GM12878 (cell line): Measurements from ENCODE around the gene ADD1. TPM values are rescaled to one million over a fixed set of nuclear protein-coding genes. Genes with fewer than 3 reads are reported as not detected.

Source experiments
- ATAC-seq: fragments of 200-7000 bp; cut with Tn5 transposase; 3 replicates; pipeline ENCODE4 v1.9.1; 2020; ENCODE audit warnings: mild to moderate bottlenecking, moderate library complexity
- BruUV-seq: library from RNA; stranded (reverse); fragments of 400-500 nt; replicated peaks from 2 replicates; lab custom pipeline; 2021; lab: Mats Ljungman, UMichigan
- CTCF ChIA-PET: fragments of 300-600 bp; sonication (Branson Sonifier 250); formaldehyde crosslinking; extraction: SDS; loops from one replicate; lab custom pipeline; 2021; ENCODE audit warnings: inconsistent platforms; lab: Yijun Ruan, JAX
- POLR2A ChIA-PET: fragments of 350-600 bp; formaldehyde crosslinking; extraction: SDS; loops from one replicate; lab custom pipeline; 2021; ENCODE audit warnings: inconsistent platforms; lab: Charles Lee
- RAD21 ChIA-PET: fragments of 300-600 bp; sonication (Branson Sonifier 250); formaldehyde crosslinking; loops from one replicate; lab custom pipeline; 2023; ENCODE audit warnings: antibody characterized with exemption; ENCODE audit not compliant: unreplicated experiment; lab: Charles Lee
- SMC1A ChIA-PET: fragments of 300-600 bp; sonication (Branson Sonifier 250); formaldehyde crosslinking; loops from one replicate; lab custom pipeline; 2023; ENCODE audit not compliant: unreplicated experiment, uncharacterized antibody; lab: Charles Lee
- DNase-seq: peaks from one replicate; pipeline ENCODE4 v3.0.0-alpha.2; 2011; ENCODE audit warnings: low read depth, low spot score
- FAIRE-seq: peaks from 3 replicates; lab custom pipeline; 2011; peaks lifted over from hg19 to GRCh38; lab: Jason Lieb, UNC
- H2AFZ ChIP-seq: 2 replicates; pipeline ENCODE4 v1.6.0; 2011; ENCODE audit warnings: low read depth, low read length, control low read depth; ENCODE audit not compliant: control insufficient read depth
- H3K27ac ChIP-seq: 2 replicates; pipeline ENCODE4 v1.5.1; 2011; ENCODE audit warnings: control low read depth; ENCODE audit not compliant: control insufficient read depth, insufficient read depth
- H3K27me3 ChIP-seq, 2 experiments: replicated peaks in 1 of 2; 2 replicates each; pipeline versions ENCODE4 v1.6.0 to v1.6.1; 2011; ENCODE audit warnings: low read length in 1 of 2; ENCODE audit not compliant: control insufficient read depth in 2 of 2, insufficient read depth in 2 of 2
- H3K36me3 ChIP-seq, 2 experiments: 2 replicates each; pipeline ENCODE4 v1.5.1; 2011; ENCODE audit warnings: low read length in 1 of 2; ENCODE audit not compliant: control insufficient read depth in 2 of 2, insufficient read depth in 2 of 2
- H3K4me1 ChIP-seq: 2 replicates; pipeline ENCODE4 v1.6.1; 2011; ENCODE audit warnings: mild to moderate bottlenecking, low read length, moderate library complexity, mixed read lengths; ENCODE audit not compliant: control insufficient read depth, insufficient read depth
- H3K4me2 ChIP-seq: 2 replicates; pipeline ENCODE4 v1.6.0; 2011; ENCODE audit warnings: control low read depth; ENCODE audit not compliant: control insufficient read depth, insufficient read depth
- H3K4me3 ChIP-seq: fragments of 200-600 bp; sonication (generic); 2 replicates; pipeline ENCODE4 v1.5.1; 2016
- H3K79me2 ChIP-seq: 2 replicates; pipeline ENCODE4 v1.6.0; 2011; ENCODE audit warnings: low read length; ENCODE audit not compliant: control insufficient read depth, insufficient read depth
- H3K9ac ChIP-seq: 2 replicates; pipeline ENCODE4 v1.8.0; 2011; ENCODE audit warnings: low read length, control low read depth, mixed read lengths; ENCODE audit not compliant: control insufficient read depth, insufficient read depth
- H3K9me3 ChIP-seq: replicated peaks from 3 replicates; pipeline ENCODE4 v1.5.1; 2011; ENCODE audit warnings: mild to moderate bottlenecking, low read length; ENCODE audit not compliant: control insufficient read depth, insufficient read depth
- H4K20me1 ChIP-seq: 2 replicates; pipeline ENCODE4 v1.6.0; 2011; ENCODE audit not compliant: control insufficient read depth, insufficient read depth
- ATF2 ChIP-seq: IDR thresholded peaks from 2 replicates; pipeline ENCODE4 v1.6.1; 2012; ENCODE audit warnings: low read length, inconsistent platforms
- BCLAF1 ChIP-seq: fragments of 450-650 bp; IDR thresholded peaks from 2 replicates; pipeline ENCODE4 v1.6.1; 2017; ENCODE audit warnings: antibody characterized with exemption, mild to moderate bottlenecking, moderate library complexity
- CHD2 ChIP-seq: IDR thresholded peaks from 2 replicates; pipeline ENCODE4 v1.6.1; 2011; ENCODE audit warnings: low read depth, low read length, improper control_type of control experiment, borderline replicate concordance
- ESRRA ChIP-seq: IDR thresholded peaks from 2 replicates; pipeline ENCODE4 v1.6.1; 2012; ENCODE audit warnings: mild to moderate bottlenecking, low read length, improper control_type of control experiment
- MEF2B ChIP-seq: fragments of 450-650 bp; IDR thresholded peaks from 2 replicates; pipeline ENCODE4 v1.6.1; 2018; ENCODE audit warnings: mild to moderate bottlenecking, moderate library complexity; ENCODE audit not compliant: partially characterized antibody, poor library complexity, severe bottlenecking
- MYB ChIP-seq: fragments of 150-350 bp; IDR thresholded peaks from 2 replicates; pipeline ENCODE4 v1.6.1; 2014; ENCODE audit warnings: mild to moderate bottlenecking, low read depth, low read length, borderline replicate concordance
- NBN ChIP-seq: fragments of 450-650 bp; IDR thresholded peaks from 2 replicates; pipeline ENCODE4 v1.6.1; 2016
- NFIC ChIP-seq: IDR thresholded peaks from 2 replicates; pipeline ENCODE4 v1.6.1; 2012; ENCODE audit warnings: low read depth, mild to moderate bottlenecking, inconsistent platforms, low read length, moderate library complexity
- POLR2AphosphoS2 ChIP-seq: IDR thresholded peaks from 2 replicates; pipeline ENCODE4 v1.6.1; 2011; ENCODE audit warnings: low read depth, mild to moderate bottlenecking, low read length, improper control_type of control experiment, moderate library complexity
- SMARCA5 ChIP-seq: fragments of 450-650 bp; IDR thresholded peaks from 2 replicates; pipeline ENCODE4 v1.6.1; 2017; ENCODE audit warnings: mild to moderate bottlenecking
- WGBS: methylation state at CpG from one replicate; pipeline ENCODE4 v1.1.6; 2016; ENCODE audit warnings: low lambda C conversion rate; ENCODE audit not compliant: insufficient replicate concordance, insufficient coverage; ENCODE audit errors: missing lambda C conversion rate; 5-methylcytosine and 5-hydroxymethylcytosine counted together
- in situ Hi-C: fragments of 300-500 bp; cut with MboI; formaldehyde crosslinking; loops from 9 replicates; pipeline ENCODE4 v1.14.3; 2018; ENCODE audit warnings: mixed read lengths
- intact Hi-C: fragments of 100-400 bp; cut with micrococcal nuclease; formaldehyde crosslinking; loops from one replicate; pipeline ENCODE4 v1.14.2; 2022; ENCODE audit not compliant: unreplicated experiment
- polyA plus RNA-seq, 11 experiments: library from polyadenylated mRNA; depleted of rRNA in 4 of 11; unstranded in 6 of 11; stranded (reverse) in 5 of 11; fragments of >200 nt; fragmentation: Nextera tagmentation in 4 of 11; fragmentation: Illumina TruSeq in 1 of 11; extraction: Ambion mirVana in 4 of 11; extraction: Trizol in 1 of 11; gene quantifications; 1 replicate in 1 of 11; 2 replicates in 10 of 11; pipeline versions ENCODE4 v1.2.1 to v1.2.3, GENCODE V29; 2011 to 2016; ENCODE audit warnings: inconsistent platforms in 2 of 11, missing spikeins in 2 of 11, low read depth in 1 of 11
- total RNA-seq, 4 experiments: library from RNA; depleted of rRNA in 3 of 4; stranded (reverse); fragments of >200 nt in 3 of 4; fragmentation: Illumina TruSeq in 1 of 4; extraction: Trizol in 1 of 4; gene quantifications; 2 replicates each; pipeline versions ENCODE4 v1.2.1 to v1.2.3, GENCODE V29; 2013 to 2021

Gene ADD1
- total and polyA plus RNA-seq, 10 of the 15 experiments (the other 5 are each of a cell fraction or from before 2014, with no cell fraction given): 21.6 to 182 (median 105) TPM

GRCh38 chr4:2911868-2912267, 68.2 kb downstream of the ADD1 start (continued):
- no peak for TF ChIP-seq MYB

GRCh38 chr4:2913168-2913567, 69.5 kb downstream of the ADD1 start:
- Histone ChIP-seq H3K27me3 (no peaks in the 10 kb centered on the region), H2AFZ (no peak overlapping the region), H3K9me3 (no peaks in the 10 kb centered on the region; the same call in 2 of the 3 replicates), H3K4me1 (peaks cover 7% of the 10 kb centered on the region), H3K9ac (no peak overlapping the region), H4K20me1 (no peaks in the 10 kb centered on the region), H3K27ac (no peak overlapping the region)
- 98% methylated on average over 6 of the region's 6 CpGs for WGBS
- no peak for DNase-seq
- in situ Hi-C loops: no loop called here
- TF ChIP-seq NBN (no peak), NFIC (no peak), MYB (no peak), BCLAF1 (no peak), POLR2AphosphoS2 (no peak), ESRRA (no peak), ATF2 (no peak), SMARCA5 (no peak), MEF2B (no peak), CHD2 (no peak)
- TF ChIP-seq, all 136 proteins: peak for 0
- Histone ChIP-seq H3K79me2 (no peaks in the 10 kb centered on the region), H3K4me2 (no peak overlapping the region), H3K4me3 (no peak overlapping the region), H3K36me3 (peaks cover 11 to 16% of the 10 kb centered on the region in 2 experiments)
- RAD21 ChIA-PET: no interaction called here
- intact Hi-C loops: no loop called here
- POLR2A ChIA-PET: no interaction called here
- ATAC-seq (no peak), FAIRE-seq (no peak)
- SMC1A ChIA-PET: no interaction called here
- no TSS peak for BruUV-seq
- CTCF ChIA-PET: no interaction called here
